ENCODE measurements around the gene MNT.

- no peak for TF ChIP-seq YY1 (IDR thresholded peaks at IDR 0.05; ENCODE audit: insufficient read depth, insufficient read length)
- no peak for TF ChIP-seq ZNF274 (IDR thresholded peaks at IDR 0.05; ENCODE audit: low read depth, low read length)
- no peak for TF ChIP-seq SUZ12 (IDR thresholded peaks at IDR 0.05; ENCODE audit: extremely low read depth, insufficient read depth, insufficient read length)
Measured at GRCh38 chr17:2363318-2363717, 37.5 kb downstream of the MNT start.

All from NT2/D1 (cell line).